ENCODE measurements around the gene INPP4B.

The INPP4B gene

DNA sequence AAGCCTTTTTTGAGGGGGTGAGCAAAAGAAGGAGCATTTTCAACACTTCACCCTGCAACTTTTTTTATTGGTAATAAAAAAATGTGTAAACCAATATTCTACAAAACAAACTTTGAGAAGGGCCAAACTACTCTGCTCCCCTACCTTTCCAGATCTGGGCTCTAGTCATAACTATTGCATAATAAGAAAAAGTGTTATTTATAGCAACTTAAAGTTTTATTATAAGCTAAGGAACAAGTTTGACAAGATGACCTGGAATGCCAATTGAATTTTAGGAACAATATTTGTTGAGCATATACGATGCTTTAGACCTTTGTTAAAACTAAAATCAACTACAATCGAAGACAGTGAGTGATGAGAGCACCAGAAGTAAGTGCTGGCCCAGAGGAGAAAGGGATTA, 800.1 kb downstream of the INPP4B start:
- CTCF ChIA-PET, result no interaction called here
- no peak overlapping the region for H3K27ac Mint-ChIP-seq

GRCh38 chr4:142044271-142044670, 801.8 kb downstream of the INPP4B start:
- Mint-ChIP-seq H3K27ac (no peak overlapping the region), H3K9me3 (no peaks in the 10 kb centered on the region), H3K27me3 (no peaks in the 10 kb centered on the region), H3K36me3 (peaks cover 10% of the 10 kb centered on the region), H3K4me1 (peaks cover 8% of the 10 kb centered on the region), H3K4me3 (no peak overlapping the region)
- no peak for DNase-seq
- CTCF ChIA-PET, result no interaction called here

More for the DNA sequence above, 800.1 kb downstream of the INPP4B start:
- DNase-seq, result no peak
- Mint-ChIP-seq H3K4me1 (peaks cover 3% of the 10 kb centered on the region), H3K9me3 (no peaks in the 10 kb centered on the region), H3K36me3 (peaks cover 10% of the 10 kb centered on the region), H3K27me3 (no peaks in the 10 kb centered on the region), H3K4me3 (no peak overlapping the region)

- H3K36me3 Mint-ChIP-seq, result peaks cover 15% of the 10 kb centered on the region
- no peak overlapping the region for H3K4me3 Mint-ChIP-seq
- H3K9me3 Mint-ChIP-seq, result no peaks in the 10 kb centered on the region
- H3K4me1 Mint-ChIP-seq, result peaks cover 14% of the 10 kb centered on the region
- CTCF ChIA-PET, result no interaction called here
- no peak overlapping the region for H3K27ac Mint-ChIP-seq
- no peak for DNase-seq
- H3K27me3 Mint-ChIP-seq, result no peaks in the 10 kb centered on the region
Observed at GRCh38 chr4:142043509-142043908, 802.6 kb downstream of the INPP4B start.

GRCh38 chr4:142041788-142042187, 804.3 kb downstream of the INPP4B start:
- CTCF ChIA-PET, result interaction anchor here (1.2 kb wide), 1 partner anchor 85 kb away, joined by 5 read pairs; no protein-coding TSS in a partner anchor
- Mint-ChIP-seq H3K27me3 (no peaks in the 10 kb centered on the region), H3K36me3 (peaks cover 18% of the 10 kb centered on the region)

GRCh38 chr4:142040043-142040442, 806.1 kb downstream of the INPP4B start:
- no peak overlapping the region for H3K4me3 Mint-ChIP-seq
- CTCF ChIA-PET, result no interaction called here
- peak overlapping the region; percentile 1 for H3K27ac Mint-ChIP-seq
- H3K36me3 Mint-ChIP-seq, result peaks cover 20% of the 10 kb centered on the region
- H3K27me3 Mint-ChIP-seq, result no peaks in the 10 kb centered on the region
- peaks cover 16% of the 10 kb centered on the region for H3K4me1 Mint-ChIP-seq
- no peak for DNase-seq
- no peaks in the 10 kb centered on the region for H3K9me3 Mint-ChIP-seq

More at GRCh38 chr4:142041788-142042187, 804.3 kb downstream of the INPP4B start:
- H3K4me1 Mint-ChIP-seq, result peaks cover 16% of the 10 kb centered on the region
- DNase-seq, result no peak
- no peak overlapping the region for H3K4me3 Mint-ChIP-seq
- no peak overlapping the region for H3K27ac Mint-ChIP-seq
- H3K9me3 Mint-ChIP-seq, result no peaks in the 10 kb centered on the region

GRCh38 chr4:142036795-142037583, 809.1 kb downstream of the INPP4B start:
- CTCF ChIA-PET, result no interaction called here

DNA sequence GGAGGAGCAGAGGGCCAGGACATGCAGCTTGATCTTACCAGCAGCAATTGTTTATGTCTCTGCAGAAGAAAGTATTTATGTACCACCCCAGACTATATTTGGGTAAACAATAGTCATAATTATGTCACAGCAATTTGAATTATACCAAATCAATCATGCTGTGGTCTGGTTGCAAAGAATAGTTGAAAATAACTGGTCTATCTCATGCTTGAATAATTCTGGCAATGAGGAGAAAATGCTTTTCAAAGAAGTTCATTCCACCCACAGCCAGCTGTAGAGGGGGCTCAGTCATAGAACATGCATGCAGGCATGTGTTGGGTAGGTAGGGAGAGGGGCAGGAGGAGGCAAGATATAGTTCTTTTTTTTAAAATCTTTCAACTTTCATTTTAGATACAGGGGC, 810.5 kb downstream of the INPP4B start:
- Mint-ChIP-seq H3K9me3 (no peaks in the 10 kb centered on the region), H3K27me3 (no peaks in the 10 kb centered on the region), H3K4me1 (peaks cover 13% of the 10 kb centered on the region), H3K4me3 (no peak overlapping the region), H3K27ac (no peak overlapping the region), H3K36me3 (peaks cover 25% of the 10 kb centered on the region)
- CTCF ChIA-PET, result no interaction called here
- DNase-seq, result no peak

More at GRCh38 chr4:142036795-142037583, 809.1 kb downstream of the INPP4B start:
- H3K9me3 Mint-ChIP-seq, result no peaks in the 10 kb centered on the region
- peaks cover 24% of the 10 kb centered on the region for H3K36me3 Mint-ChIP-seq
- peaks cover 16% of the 10 kb centered on the region for H3K4me1 Mint-ChIP-seq
- H3K27ac Mint-ChIP-seq, result no peak overlapping the region
- no peak for DNase-seq
- H3K27me3 Mint-ChIP-seq, result no peaks in the 10 kb centered on the region
- H3K4me3 Mint-ChIP-seq, result no peak overlapping the region

DNA sequence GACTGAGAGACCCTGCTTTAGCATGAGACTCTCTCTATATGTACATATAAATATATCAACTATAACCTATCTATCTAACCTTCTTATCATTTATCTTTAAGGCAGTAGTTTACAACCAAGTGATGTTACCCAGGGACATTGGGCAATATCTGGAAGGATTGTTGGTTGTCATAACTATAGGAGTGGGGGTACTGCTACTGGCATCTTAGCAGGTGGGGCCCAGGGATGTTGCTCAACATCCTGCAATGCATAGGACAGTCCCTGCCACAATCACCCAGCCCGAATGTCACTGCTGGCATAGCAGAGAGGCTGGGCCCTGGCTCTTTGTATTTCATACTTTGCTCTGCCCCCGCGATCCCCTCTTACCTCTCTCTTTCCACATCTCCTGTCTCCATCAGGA, 812.0 kb downstream of the INPP4B start:
- Mint-ChIP-seq H3K4me3 (no peak overlapping the region), H3K9me3 (no peaks in the 10 kb centered on the region), H3K4me1 (peaks cover 8% of the 10 kb centered on the region), H3K36me3 (peaks cover 26% of the 10 kb centered on the region), H3K27me3 (no peaks in the 10 kb centered on the region), H3K27ac (no peak overlapping the region)
- no peak for DNase-seq
- CTCF ChIA-PET, result no interaction called here

DNA sequence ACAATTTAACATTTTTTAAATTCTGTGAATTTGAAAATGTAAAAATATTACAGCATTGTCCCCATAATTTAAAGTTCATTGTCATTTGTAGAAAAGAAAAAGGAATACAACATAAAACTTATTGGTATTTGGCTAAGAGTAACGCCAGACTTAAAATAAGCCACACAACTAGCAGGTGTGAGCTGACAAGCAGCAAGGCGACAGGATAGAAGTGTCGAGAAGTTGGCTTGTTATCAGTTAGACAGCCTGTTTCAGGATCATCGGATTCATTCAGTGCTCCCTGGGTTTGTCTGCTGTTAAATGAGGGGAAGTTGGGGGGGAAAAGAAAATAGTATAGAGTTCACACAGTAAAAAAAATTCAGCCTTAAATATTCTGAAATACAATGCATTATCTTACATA, 816.1 kb downstream of the INPP4B start:
- CTCF ChIA-PET, result interaction anchor here (1.0 kb wide), 1 partner anchor 21 kb away, joined by 3 read pairs; no protein-coding TSS in a partner anchor
- Mint-ChIP-seq H3K9me3 (no peaks in the 10 kb centered on the region), H3K36me3 (peaks cover 30% of the 10 kb centered on the region), H3K27ac (no peak overlapping the region), H3K4me3 (no peak overlapping the region), H3K27me3 (no peaks in the 10 kb centered on the region), H3K4me1 (no peaks in the 10 kb centered on the region)
- DNase-seq, result no peak

GRCh38 chr4:142021761-142022160, 824.3 kb downstream of the INPP4B start:
- Mint-ChIP-seq H3K27ac (no peak overlapping the region), H3K9me3 (no peaks in the 10 kb centered on the region), H3K4me1 (no peaks in the 10 kb centered on the region), H3K4me3 (no peak overlapping the region), H3K36me3 (peaks cover 9% of the 10 kb centered on the region), H3K27me3 (no peaks in the 10 kb centered on the region)
- CTCF ChIA-PET, result interaction anchor here (1.1 kb wide), 1 partner anchor 826 kb away, joined by 3 read pairs; no protein-coding TSS in a partner anchor
- no peak for DNase-seq

GRCh38 chr4:142021181-142021580, 824.9 kb downstream of the INPP4B start:
- Mint-ChIP-seq H3K36me3 (peaks cover 9% of the 10 kb centered on the region), H3K9me3 (no peaks in the 10 kb centered on the region), H3K4me3 (no peak overlapping the region), H3K27ac (no peak overlapping the region), H3K4me1 (no peaks in the 10 kb centered on the region), H3K27me3 (no peaks in the 10 kb centered on the region)
- CTCF ChIA-PET, result interaction anchor here (1.1 kb wide), 1 partner anchor 826 kb away, joined by 3 read pairs; no protein-coding TSS in a partner anchor
- DNase-seq, result no peak

GRCh38 chr4:142016031-142016430, 830.1 kb downstream of the INPP4B start:
- Mint-ChIP-seq H3K27me3 (peaks cover 9% of the 10 kb centered on the region), H3K4me1 (no peaks in the 10 kb centered on the region), H3K27ac (no peak overlapping the region), H3K36me3 (no peaks in the 10 kb centered on the region), H3K4me3 (no peak overlapping the region), H3K9me3 (no peaks in the 10 kb centered on the region)
- CTCF ChIA-PET, result no interaction called here
- DNase-seq, result no peak

DNA sequence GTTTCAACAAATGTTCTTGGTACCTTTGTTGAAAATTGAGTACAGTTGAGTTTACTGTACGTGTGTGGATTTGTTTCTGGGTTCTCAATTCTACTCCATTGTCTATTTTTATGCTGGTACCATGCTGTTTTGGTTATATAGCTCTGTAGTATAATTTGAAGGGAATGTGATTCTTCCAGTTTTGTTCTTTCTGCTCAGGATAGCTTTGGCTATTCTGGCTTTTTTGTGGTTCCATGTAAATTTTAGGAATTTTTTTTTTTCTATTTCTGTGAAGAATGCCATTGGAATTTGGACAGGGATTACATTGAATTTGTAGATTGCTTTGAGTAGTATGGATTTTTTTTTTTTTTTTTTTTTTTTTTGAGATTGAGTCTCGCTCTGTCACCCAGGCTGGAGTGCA, 836.4 kb downstream of the INPP4B start:
- Mint-ChIP-seq H3K4me3 (no peak overlapping the region), H3K9me3 (no peaks in the 10 kb centered on the region)
- CTCF ChIA-PET, result interaction anchor here (1.1 kb wide), 1 partner anchor 21 kb away, joined by 3 read pairs; no protein-coding TSS in a partner anchor

GRCh38 chr4:142005519-142005918, 840.6 kb downstream of the INPP4B start:
- Mint-ChIP-seq H3K36me3 (no peaks in the 10 kb centered on the region), H3K9me3 (no peaks in the 10 kb centered on the region), H3K27ac (no peak overlapping the region), H3K4me1 (no peaks in the 10 kb centered on the region), H3K27me3 (no peaks in the 10 kb centered on the region), H3K4me3 (no peak overlapping the region)
- no peak for DNase-seq
- CTCF ChIA-PET, result no interaction called here

More for the DNA sequence above, 836.4 kb downstream of the INPP4B start:
- no peaks in the 10 kb centered on the region for H3K4me1 Mint-ChIP-seq
- DNase-seq, result no peak
- no peaks in the 10 kb centered on the region for H3K36me3 Mint-ChIP-seq
- no peak overlapping the region for H3K27ac Mint-ChIP-seq
- peaks cover 9% of the 10 kb centered on the region for H3K27me3 Mint-ChIP-seq

DNA sequence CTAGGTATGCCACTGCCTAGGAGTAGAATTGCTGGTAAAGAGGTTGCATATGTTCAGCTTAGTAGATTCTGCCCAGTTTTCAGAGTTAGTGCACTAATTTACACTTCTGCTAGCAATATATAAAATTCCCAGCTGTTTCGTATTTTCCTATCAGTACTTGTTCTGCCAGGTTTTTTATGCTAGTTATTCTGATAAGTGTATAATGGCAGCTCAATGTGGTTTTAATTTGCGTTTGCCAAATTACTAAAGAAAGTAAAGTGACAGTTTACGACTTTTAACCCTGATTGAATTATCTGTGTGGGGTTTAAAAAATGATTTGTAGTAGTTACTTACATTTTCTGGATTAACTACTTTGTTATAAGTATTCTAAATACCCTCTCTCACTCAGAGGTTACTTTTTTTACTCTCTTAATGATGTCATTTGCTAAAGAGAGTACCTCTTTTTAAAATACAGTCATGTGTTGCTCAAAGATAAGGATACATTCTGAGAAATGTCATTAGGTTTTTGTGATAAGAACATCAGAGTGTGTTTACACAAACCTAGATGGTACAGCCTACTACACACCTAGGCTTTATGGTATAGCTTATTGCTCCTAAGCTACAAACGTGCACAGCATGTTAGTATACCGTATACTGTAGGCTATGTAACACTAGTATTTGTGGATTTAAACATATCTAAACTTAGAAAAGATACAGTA, 846.5 kb downstream of the INPP4B start:
- DNase-seq, result no peak
- CTCF ChIA-PET, result no interaction called here
- no peaks in the 10 kb centered on the region for H3K27me3 Mint-ChIP-seq
- no peaks in the 10 kb centered on the region for H3K4me1 Mint-ChIP-seq
- no peaks in the 10 kb centered on the region for H3K36me3 Mint-ChIP-seq
- peaks cover 2% of the 10 kb centered on the region for H3K9me3 Mint-ChIP-seq
- no peak overlapping the region for H3K4me3 Mint-ChIP-seq
- H3K27ac Mint-ChIP-seq, result no peak overlapping the region
